Measurements from ENCODE around the gene PPM1B. TPM values are rescaled to one million over a fixed set of nuclear protein-coding genes. Genes with fewer than 3 reads are reported as not detected.

Gene PPM1B
- total RNA-seq, 1 experiment from 2014 or later, result 43.5 TPM

- Histone ChIP-seq H3K27ac (ENCODE audit: low read depth, low read length, poor library complexity, severe bottlenecking) (no peak overlapping the region), H3K36me3 (ENCODE audit: insufficient read depth, low read length, poor library complexity, severe bottlenecking) (no peaks in the 10 kb centered on the region), H3K9me3 (ENCODE audit: low read depth, low read length, poor library complexity, severe bottlenecking) (no peaks in the 10 kb centered on the region), H3K4me1 (ENCODE audit: insufficient read depth, low read length, poor library complexity, severe bottlenecking) (no peaks in the 10 kb centered on the region), H3K4me3 (ENCODE audit: low read depth, low read length, poor library complexity, severe bottlenecking) (no peak overlapping the region), H3K27me3 (replicated peaks; ENCODE audit: insufficient read depth, low read depth, low read length, poor library complexity) (no peaks in the 10 kb centered on the region)
- DNase-seq (ENCODE audit: low spot score), result no peak
- intact Hi-C loops (cut with micrococcal nuclease; ENCODE audit: unreplicated experiment), result no loop called here
- BruUV-seq (replicated peaks), result no TSS peak
- ChIA-PET CTCF (no interaction called here), POLR2A (ENCODE audit: low non-redundant PET) (no interaction called here)
- TF ChIP-seq EZH2 (IDR thresholded peaks at IDR 0.05; ENCODE audit: borderline replicate concordance, low read depth, low read length, poor library complexity, severe bottlenecking) (no peak), CTCF (conservative IDR thresholded peaks at IDR 0.05; ENCODE audit: low read depth, low read length) (no peak)
These were observed 112.2 kb downstream of the PPM1B start for GRCh38 chr2:44280869-44281268.

Other genes with a start within 250 kb of the PPM1B start
- 136 and 144 TPM in 2 replicates for gene LRPPRC, start 172.9 kb upstream of the PPM1B start, total RNA-seq (2021)
- gene SLC3A1, start 106.6 kb downstream of the PPM1B start, total RNA-seq (2021), result not detected in 2 replicates
- 47.6 and 48.2 TPM in 2 replicates for gene PREPL, start 192.6 kb downstream of the PPM1B start, total RNA-seq (2021)
- gene CAMKMT, start 193.1 kb downstream of the PPM1B start, total RNA-seq (2021), result 10.4 and 12.5 TPM in 2 replicates

Measured in A673 (cell line).